ENCODE data around the gene OLFML3.

Gene OLFML3

GRCh38 chr1:113978863-113979702, at the start of gene OLFML3:
Gene OLFML3, plus strand, starts transcription at chr1:113979474. Its CDS starts 43 bp downstream, at chr1:113979517.
- H3K9me3 Mint-ChIP-seq: no peaks in the 10 kb centered on the region
- no peak for ATAC-seq
- no peak within 1 kb of the TSS for H3K27ac Mint-ChIP-seq
- H3K36me3 Mint-ChIP-seq (ENCODE audit: low read depth): peaks cover 8% of the 10 kb centered on the region
- H3K4me1 Mint-ChIP-seq: peaks cover 43% of the 10 kb centered on the region
- H3K4me3 Mint-ChIP-seq: no peak within 1 kb of the TSS
- no peaks in the 10 kb centered on the region for H3K27me3 Mint-ChIP-seq
- peak; percentile 72 for DNase-seq

GRCh38 chr1:113929750-113930498, 49.4 kb upstream of the OLFML3 start:
- Mint-ChIP-seq H3K4me1 (peaks cover 59% of the 10 kb centered on the region), H3K9me3 (no peaks in the 10 kb centered on the region), H3K27me3 (no peaks in the 10 kb centered on the region), H3K27ac (peak overlapping the region; percentile 97), H3K36me3 (ENCODE audit: low read depth) (peaks cover 13% of the 10 kb centered on the region), H3K4me3 (peak overlapping the region; percentile 96)
- peak; percentile 34 for ATAC-seq
- DNase-seq: peak; percentile 67

- H3K27ac Mint-ChIP-seq: peak overlapping the region; percentile 97
- H3K4me3 Mint-ChIP-seq: peak overlapping the region; percentile 96
- peaks cover 66% of the 10 kb centered on the region for H3K4me1 Mint-ChIP-seq
- peak; percentile 68 for DNase-seq
- H3K9me3 Mint-ChIP-seq: no peaks in the 10 kb centered on the region
- H3K36me3 Mint-ChIP-seq (ENCODE audit: low read depth): peaks cover 17% of the 10 kb centered on the region
- peak; percentile 63 for ATAC-seq
- H3K27me3 Mint-ChIP-seq: no peaks in the 10 kb centered on the region
Observed at GRCh38 chr1:113930499-113931161, 48.6 kb upstream of the OLFML3 start.

GRCh38 chr1:113931451-113931851, 47.8 kb upstream of the OLFML3 start:
- Mint-ChIP-seq H3K9me3 (no peaks in the 10 kb centered on the region), H3K36me3 (ENCODE audit: low read depth) (peaks cover 20% of the 10 kb centered on the region), H3K4me3 (peak overlapping the region; percentile 96), H3K27me3 (no peaks in the 10 kb centered on the region), H3K27ac (peak overlapping the region; percentile 97), H3K4me1 (peaks cover 75% of the 10 kb centered on the region)
- ATAC-seq (no peak), DNase-seq (no peak)

GRCh38 chr1:113934006-113934405, 45.3 kb upstream of the OLFML3 start:
- peaks cover 25% of the 10 kb centered on the region for H3K36me3 Mint-ChIP-seq (ENCODE audit: low read depth)
- H3K4me1 Mint-ChIP-seq: peaks cover 86% of the 10 kb centered on the region
- no peaks in the 10 kb centered on the region for H3K9me3 Mint-ChIP-seq
- ATAC-seq: no peak
- no peak for DNase-seq
- H3K27ac Mint-ChIP-seq: peak overlapping the region; percentile 52
- no peaks in the 10 kb centered on the region for H3K27me3 Mint-ChIP-seq
- H3K4me3 Mint-ChIP-seq: peak overlapping the region; percentile 96

- Mint-ChIP-seq H3K4me1 (peaks cover 91% of the 10 kb centered on the region), H3K4me3 (peak overlapping the region; percentile 96), H3K27me3 (no peaks in the 10 kb centered on the region), H3K9me3 (no peaks in the 10 kb centered on the region), H3K27ac (peak overlapping the region; percentile 52), H3K36me3 (ENCODE audit: low read depth) (peaks cover 29% of the 10 kb centered on the region)
- no peak for ATAC-seq
- no peak for DNase-seq
Observed at GRCh38 chr1:113934511-113935055, 44.7 kb upstream of the OLFML3 start.

- Mint-ChIP-seq H3K27me3 (no peaks in the 10 kb centered on the region), H3K27ac (peak overlapping the region; percentile 53), H3K9me3 (no peaks in the 10 kb centered on the region), H3K36me3 (ENCODE audit: low read depth) (peaks cover 31% of the 10 kb centered on the region), H3K4me1 (peaks cover 96% of the 10 kb centered on the region), H3K4me3 (no peak overlapping the region)
- DNase-seq: no peak
- no peak for ATAC-seq
Observed at GRCh38 chr1:113935176-113935575, 44.1 kb upstream of the OLFML3 start.

GRCh38 chr1:113935970-113936369, 43.3 kb upstream of the OLFML3 start:
- ATAC-seq: peak; percentile 33
- Mint-ChIP-seq H3K4me1 (peaks cover 96% of the 10 kb centered on the region), H3K4me3 (peak overlapping the region; percentile 19), H3K9me3 (no peaks in the 10 kb centered on the region), H3K36me3 (ENCODE audit: low read depth) (peaks cover 37% of the 10 kb centered on the region), H3K27ac (peak overlapping the region; percentile 53), H3K27me3 (no peaks in the 10 kb centered on the region)
- DNase-seq: no peak

- Mint-ChIP-seq H3K4me1 (peaks cover 93% of the 10 kb centered on the region), H3K27me3 (no peaks in the 10 kb centered on the region), H3K4me3 (no peak overlapping the region), H3K9me3 (no peaks in the 10 kb centered on the region), H3K36me3 (ENCODE audit: low read depth) (peaks cover 45% of the 10 kb centered on the region), H3K27ac (peak overlapping the region; percentile 16)
- no peak for ATAC-seq
- DNase-seq: no peak
Observed at GRCh38 chr1:113937146-113937545, 42.1 kb upstream of the OLFML3 start.

GRCh38 chr1:113938192-113938591, 41.1 kb upstream of the OLFML3 start:
- DNase-seq: no peak
- H3K9me3 Mint-ChIP-seq: no peaks in the 10 kb centered on the region
- H3K4me1 Mint-ChIP-seq: peaks cover 91% of the 10 kb centered on the region
- peaks cover 48% of the 10 kb centered on the region for H3K36me3 Mint-ChIP-seq (ENCODE audit: low read depth)
- no peak for ATAC-seq
- no peak overlapping the region for H3K4me3 Mint-ChIP-seq
- peak overlapping the region; percentile 16 for H3K27ac Mint-ChIP-seq
- no peaks in the 10 kb centered on the region for H3K27me3 Mint-ChIP-seq

- Mint-ChIP-seq H3K4me3 (peak overlapping the region; percentile 67), H3K4me1 (peaks cover 80% of the 10 kb centered on the region), H3K36me3 (ENCODE audit: low read depth) (peaks cover 54% of the 10 kb centered on the region), H3K9me3 (no peaks in the 10 kb centered on the region), H3K27ac (peak overlapping the region; percentile 73), H3K27me3 (no peaks in the 10 kb centered on the region)
- ATAC-seq (peak; percentile 80), DNase-seq (peak; percentile 65)
Observed at GRCh38 chr1:113940365-113941244, 38.7 kb upstream of the OLFML3 start.

- Mint-ChIP-seq H3K27ac (peak overlapping the region; percentile 73), H3K9me3 (no peaks in the 10 kb centered on the region), H3K27me3 (no peaks in the 10 kb centered on the region), H3K4me1 (peaks cover 80% of the 10 kb centered on the region), H3K36me3 (ENCODE audit: low read depth) (peaks cover 54% of the 10 kb centered on the region), H3K4me3 (peak overlapping the region; percentile 67)
- no peak for DNase-seq
- no peak for ATAC-seq
Observed at GRCh38 chr1:113941245-113941559, 38.1 kb upstream of the OLFML3 start.

GRCh38 chr1:113942527-113942926, 36.7 kb upstream of the OLFML3 start:
- peaks cover 51% of the 10 kb centered on the region for H3K36me3 Mint-ChIP-seq (ENCODE audit: low read depth)
- no peak overlapping the region for H3K27ac Mint-ChIP-seq
- ATAC-seq: no peak
- no peak overlapping the region for H3K4me3 Mint-ChIP-seq
- H3K9me3 Mint-ChIP-seq: no peaks in the 10 kb centered on the region
- no peak for DNase-seq
- H3K27me3 Mint-ChIP-seq: no peaks in the 10 kb centered on the region
- peaks cover 80% of the 10 kb centered on the region for H3K4me1 Mint-ChIP-seq

Data from activated naive CD8-positive, alpha-beta T cell treated with anti-CD3 and anti-CD28 coated beads, Interleukin-2, amount 50 U/mL, for 24 hours (primary cell).